HG03039 (cell line): ENCODE measurements around the gene ANG.
"Not testable (repeated sequence)": the region's sequence is repeated elsewhere in the genome, so short reads cannot be mapped to it uniquely, and the experiment has no call there.

ENCODE experiments used
- ATAC-seq: cut with Tn5 transposase; IDR thresholded peaks from one replicate; pipeline ENCODE4 v1.9.1; 2021; ENCODE audit warnings: mild to moderate bottlenecking, moderate library complexity; ENCODE audit not compliant: unreplicated experiment

The ANG gene

GRCh38 chr14:20734430-20734806 is 45.9 kb downstream of the ANG start:
- no peak for ATAC-seq

- not testable (repeated sequence) for ATAC-seq
These were observed 49.7 kb downstream of the ANG start for GRCh38 chr14:20738292-20738691.

GRCh38 chr14:20742132-20742531 is 53.6 kb downstream of the ANG start:
- no peak for ATAC-seq

- ATAC-seq = no peak
These were observed 55.0 kb downstream of the ANG start for GRCh38 chr14:20743556-20743955.
